ENCODE data around the gene TBXAS1. TPM values are rescaled to one million over a fixed set of nuclear protein-coding genes. Genes with fewer than 3 reads are reported as not detected.

TBXAS1 gene
- total and polyA plus RNA-seq, 4 donors, result 4.1 to 22.4 (median 12.2) TPM

DNA sequence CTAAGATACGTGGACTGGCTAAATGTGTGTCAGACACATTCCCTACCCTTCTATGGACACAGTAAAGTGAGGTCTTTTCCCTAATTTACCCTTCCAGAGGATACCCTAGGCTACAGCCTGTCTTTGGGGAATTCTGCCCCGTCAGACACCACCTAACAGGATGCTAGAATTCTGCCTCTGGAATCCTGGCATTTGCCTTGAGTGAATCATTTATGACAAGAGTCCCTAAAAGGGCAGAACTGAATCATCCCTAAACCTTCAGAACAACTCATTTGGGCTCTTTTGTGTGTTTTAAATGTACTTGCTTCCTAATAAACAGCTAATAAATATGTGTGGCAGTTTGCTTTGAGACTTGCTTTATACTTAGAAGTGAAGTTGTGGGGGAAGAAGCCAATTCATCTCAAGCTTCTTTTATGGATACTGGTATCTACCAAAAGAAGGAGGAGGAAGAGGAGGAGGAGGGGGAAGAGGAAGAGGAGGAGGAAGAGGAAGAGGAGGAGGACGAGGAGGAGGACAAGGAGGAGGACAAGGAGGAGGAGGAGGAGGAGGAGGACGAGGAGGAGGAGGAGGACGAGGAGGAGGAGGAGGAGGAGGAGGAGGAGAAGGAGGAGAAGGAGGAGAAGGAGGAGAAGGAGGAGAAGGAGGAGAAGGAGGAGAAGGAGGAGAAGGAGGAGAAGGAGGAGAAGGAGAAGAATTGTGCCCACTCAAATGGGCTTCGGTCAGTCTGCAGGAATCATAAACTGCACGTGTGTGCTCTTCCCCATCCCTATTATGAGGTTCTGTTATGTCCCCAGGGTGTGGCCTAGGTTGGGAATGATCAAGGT lies 206.5 kb downstream of the TBXAS1 start:
- TF ChIP-seq EGR1 (IDR thresholded peaks at IDR 0.05; ENCODE audit: low read depth in 2 of 2) (no peak), ZBTB33 (IDR thresholded peaks at IDR 0.05) (no peak), CTCF (IDR thresholded peaks at IDR 0.05; ENCODE audit: low read depth, low read length, missing input control) (no peak), GABPA (IDR thresholded peaks at IDR 0.05 in 1 of 2, conservative IDR thresholded peaks at IDR 0.05 in 1 of 2) (no peak), REST (IDR thresholded peaks at IDR 0.05) (no peak), RAD21 (IDR thresholded peaks at IDR 0.05) (no peak), YY1 (IDR thresholded peaks at IDR 0.05) (no peak), FOXA2 (IDR thresholded peaks at IDR 0.05) (no peak), JUND (IDR thresholded peaks at IDR 0.05) (no peak), SP1 (IDR thresholded peaks at IDR 0.05) (no peak), HNF4G (IDR thresholded peaks at IDR 0.05) (no peak), RXRA (IDR thresholded peaks at IDR 0.05) (no peak), TAF1 (conservative IDR thresholded peaks at IDR 0.05) (no peak), HNF4A (conservative IDR thresholded peaks at IDR 0.05) (no peak), FOXA1 (IDR thresholded peaks at IDR 0.05) (no peak), NR2F2 (IDR thresholded peaks at IDR 0.05) (no peak)
- TF ChIP-seq, protein P1, sequence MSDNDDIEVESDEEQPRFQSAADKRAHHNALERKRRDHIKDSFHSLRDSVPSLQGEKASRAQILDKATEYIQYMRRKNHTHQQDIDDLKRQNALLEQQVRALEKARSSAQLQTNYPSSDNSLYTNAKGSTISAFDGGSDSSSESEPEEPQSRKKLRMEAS (IDR thresholded peaks at IDR 0.05), result no peak
- no peaks in the 10 kb centered on the region for H3K27me3 ChIP-seq (ENCODE audit: control insufficient read depth in 4 of 4, insufficient read depth in 4 of 4, low read length in 3 of 4)
- WGBS, result 84% methylated on average over 5 of the region's 7 CpGs
- no peak overlapping the region for H3K27ac ChIP-seq (ENCODE audit: low read depth in 1 of 2, low read length in 2 of 2)
- DNase-seq (ENCODE audit: low spot score), result no peak
- no peak overlapping the region for H3K4me3 ChIP-seq (ENCODE audit: low read depth in 1 of 3, low read length in 3 of 3)
- H3K4me1 ChIP-seq (ENCODE audit: control insufficient read depth in 4 of 4, insufficient read depth in 4 of 4, low read length in 3 of 4), result no peaks in the 10 kb centered on the region
- peaks cover 8 to 35% (median 25%) of the 10 kb centered on the region in 4 donors for H3K36me3 ChIP-seq (ENCODE audit: control insufficient read depth in 4 of 4, insufficient read depth in 3 of 4, low read depth in 1 of 4, low read length in 3 of 4)
- no peak overlapping the region for H3K9ac ChIP-seq (ENCODE audit: low read depth in 1 of 2, low read length in 2 of 2)
- no peaks in the 10 kb centered on the region for H3K9me3 ChIP-seq (ENCODE audit: control insufficient read depth in 4 of 4, low read length in 3 of 4)

Data from liver (tissue), 9 donors.